Heart left ventricle (tissue), 13 donors: ENCODE measurements around the gene HOXC13.

Experiments
- POLR2A ChIP-seq, 2 donors: fragments of 450-650 bp; IDR thresholded peaks; one replicate each; pipeline ENCODE4 v1.6.1; 2017; ENCODE audit warnings: antibody characterized with exemption in 2 of 2, mild to moderate bottlenecking in 2 of 2, moderate library complexity in 2 of 2
- TF ChIP-seq, protein P1 (sequence below), 12 donors: fragments of 200-600 bp; sonication (generic) in 4 of 12; IDR thresholded peaks; one replicate each; pipeline versions ENCODE4 v1.5.0 to v1.8.0; 2018 to 2022; ENCODE audit warnings: antibody characterized with exemption in 12 of 12, mild to moderate bottlenecking in 5 of 12
- donor health status: ischemic (EF 13 %, LVEDD 7.1; RV severe dilation, severe dysfunction).
- donor health status: DM: no; HTN: yes; CAD: no.
- donor health status: DM: no; HTN: no; CAD: no.
- donor health status: ischemic (EF 25% LVEDD 6.9; RV normal size, moderate dysfunction).
- donor health status: ischemic (EF 25% LVEDD 5.7; RV mildly dilated, moderate dysfunction).
- donor health status: ischemic (EF 35%, LVEDD 5.7; RV mildly dilated, moderate dysfunction).
- donor health status: nonischemic (EF 11% LVEDD 7.7; RV severe dilation, severe dysfunction).
- donor health status: DM: yes; HTN: yes; CAD: no.
- donor health status: PGD.
- donor health status: ischemic (EF 29% LVEDD 5.4; RV normal size, mild dysfunction).
- donor health status: nonischemic (EF 23%, LVEDD 6.1; RV moderate dilation, normal function).

DNA sequence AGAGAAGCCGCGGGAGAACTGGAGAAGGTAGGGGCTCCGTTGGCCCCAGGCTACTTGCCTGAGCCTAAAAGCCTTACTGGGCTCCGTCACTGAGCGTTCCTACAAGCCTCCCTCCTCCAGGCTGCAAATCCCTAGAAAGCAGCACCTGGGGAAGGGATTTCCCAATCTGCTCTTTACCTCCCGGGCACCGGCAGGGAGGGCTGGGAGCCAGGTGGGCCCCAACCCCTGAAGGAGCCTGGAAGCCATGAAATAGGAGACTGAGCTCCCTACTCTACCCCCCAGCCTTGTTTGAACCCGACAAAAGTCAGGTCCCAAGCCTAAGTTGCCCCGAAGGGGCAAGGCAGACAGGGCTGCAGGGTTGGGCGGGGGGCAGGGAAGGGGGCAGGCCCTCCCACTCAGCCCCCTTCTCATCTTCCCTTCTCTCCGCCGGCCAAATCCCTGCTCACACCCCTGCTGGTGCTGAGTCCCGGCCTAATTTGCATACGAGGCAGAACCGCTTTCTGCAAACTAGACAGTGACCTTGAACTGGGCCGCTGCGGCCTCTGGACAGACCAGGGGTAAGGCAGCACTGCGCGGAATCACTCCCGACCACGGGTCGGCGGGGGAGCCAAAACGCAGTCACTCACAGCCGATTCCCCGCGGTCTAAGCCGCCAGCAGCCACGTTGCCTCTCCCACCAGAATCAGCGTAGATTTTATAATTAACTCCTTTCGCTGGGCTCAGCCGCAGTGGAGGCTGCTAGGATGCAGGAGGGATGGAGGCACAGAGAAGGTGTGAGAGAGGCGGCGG is 12.4 kb downstream of the HOXC13 start:
- TF ChIP-seq, protein P1, sequence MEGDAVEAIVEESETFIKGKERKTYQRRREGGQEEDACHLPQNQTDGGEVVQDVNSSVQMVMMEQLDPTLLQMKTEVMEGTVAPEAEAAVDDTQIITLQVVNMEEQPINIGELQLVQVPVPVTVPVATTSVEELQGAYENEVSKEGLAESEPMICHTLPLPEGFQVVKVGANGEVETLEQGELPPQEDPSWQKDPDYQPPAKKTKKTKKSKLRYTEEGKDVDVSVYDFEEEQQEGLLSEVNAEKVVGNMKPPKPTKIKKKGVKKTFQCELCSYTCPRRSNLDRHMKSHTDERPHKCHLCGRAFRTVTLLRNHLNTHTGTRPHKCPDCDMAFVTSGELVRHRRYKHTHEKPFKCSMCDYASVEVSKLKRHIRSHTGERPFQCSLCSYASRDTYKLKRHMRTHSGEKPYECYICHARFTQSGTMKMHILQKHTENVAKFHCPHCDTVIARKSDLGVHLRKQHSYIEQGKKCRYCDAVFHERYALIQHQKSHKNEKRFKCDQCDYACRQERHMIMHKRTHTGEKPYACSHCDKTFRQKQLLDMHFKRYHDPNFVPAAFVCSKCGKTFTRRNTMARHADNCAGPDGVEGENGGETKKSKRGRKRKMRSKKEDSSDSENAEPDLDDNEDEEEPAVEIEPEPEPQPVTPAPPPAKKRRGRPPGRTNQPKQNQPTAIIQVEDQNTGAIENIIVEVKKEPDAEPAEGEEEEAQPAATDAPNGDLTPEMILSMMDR (IDR thresholded peaks at IDR 0.05) = no peak
- TF ChIP-seq POLR2A (IDR thresholded peaks at IDR 0.05) = no peak
